ENCODE results near the gene HRK.

DNA sequence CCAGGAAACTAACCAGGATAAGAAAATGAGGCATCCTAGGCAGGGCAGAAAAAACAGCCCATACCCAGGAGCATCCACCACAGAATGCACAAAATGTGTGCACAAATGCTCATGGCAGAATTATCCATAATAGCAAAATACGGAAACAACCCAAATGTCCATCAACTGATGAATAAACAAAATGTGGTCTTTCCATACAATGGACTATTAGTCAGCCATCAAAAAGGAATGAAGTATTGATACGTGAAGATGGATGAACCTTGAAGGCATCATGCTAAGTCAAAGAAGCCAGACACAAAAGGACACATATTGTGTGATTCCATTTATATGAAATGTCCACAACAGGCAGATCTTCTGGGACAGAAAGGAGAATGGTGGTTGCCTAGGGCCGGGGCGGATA is 19.1 kb downstream of the HRK start:
- TF ChIP-seq ARNT (IDR thresholded peaks at IDR 0.05) (no peak), FOXM1 (IDR thresholded peaks at IDR 0.05; ENCODE audit: borderline replicate concordance) (no peak), SP1 (IDR thresholded peaks at IDR 0.05) (no peak), BHLHE40 (IDR thresholded peaks at IDR 0.05; ENCODE audit: borderline replicate concordance) (no peak)
